Sigmoid colon (tissue), 7 donors: Measurements from ENCODE around the gene TNNI2. TPM values are rescaled to one million over a fixed set of nuclear protein-coding genes. Genes with fewer than 3 reads are reported as not detected.

Experiments
- DNase-seq: peaks from one replicate; pipeline ENCODE4 v3.0.0-alpha.2; 2019
- H3K27ac ChIP-seq, 4 donors: fragments of 200-600 bp; sonication (generic); one replicate each; pipeline ENCODE4 v1.5.1; 2016 to 2019; ENCODE audit warnings: mild to moderate bottlenecking in 1 of 4
- H3K27me3 ChIP-seq, 3 donors: fragments of 200-600 bp; sonication (generic); one replicate each; pipeline ENCODE4 v1.5.1; 2019; ENCODE audit warnings: mild to moderate bottlenecking in 1 of 3
- H3K36me3 ChIP-seq, 4 donors: fragments of 200-600 bp; sonication (generic); one replicate each; pipeline ENCODE4 v1.5.1; 2016 to 2019
- H3K4me1 ChIP-seq, 4 donors: fragments of 200-600 bp; sonication (generic); one replicate each; pipeline ENCODE4 v1.5.1; 2017 to 2019
- H3K4me3 ChIP-seq, 4 donors: fragments of 200-600 bp; sonication (generic); one replicate each; pipeline ENCODE4 v1.5.1; 2017 to 2019; ENCODE audit warnings: mild to moderate bottlenecking in 2 of 4, moderate library complexity in 1 of 4
- H3K9me3 ChIP-seq, 4 donors: fragments of 200-600 bp in 3 of 4; sonication (generic) in 3 of 4; one replicate each; pipeline versions ENCODE4 v1.5.1 to v1.6.1; 2013 to 2019
- EP300 ChIP-seq, 4 donors: sonication (generic); formaldehyde crosslinking; IDR thresholded peaks; one replicate each; pipeline ENCODE4 v1.6.1; 2017; ENCODE audit warnings: antibody characterized with exemption in 4 of 4
- POLR2A ChIP-seq, 2 donors: fragments of 450-650 bp; IDR thresholded peaks; one replicate each; pipeline ENCODE4 v1.6.1; 2016; ENCODE audit warnings: antibody characterized with exemption in 2 of 2, mild to moderate bottlenecking in 2 of 2, moderate library complexity in 2 of 2
- POLR2AphosphoS5 ChIP-seq, 4 donors: sonication (generic); formaldehyde crosslinking; IDR thresholded peaks; one replicate each; pipeline ENCODE4 v1.6.1; 2017; ENCODE audit warnings: antibody characterized with exemption in 4 of 4
- WGBS, 2 donors: extraction: QIAGEN DNeasy Blood & Tissue Kit; methylation state at CpG; one replicate each; pipeline ENCODE4 v1.1.7; 2013; 5-methylcytosine and 5-hydroxymethylcytosine counted together
- intact Hi-C: fragments of 100-400 bp; cut with DNase I; formaldehyde crosslinking; loops from one replicate; pipeline ENCODE4 v1.15.1; 2023
- polyA plus RNA-seq, 3 donors: library from polyadenylated mRNA; stranded (reverse); fragments of 200-250 nt; gene quantifications; one replicate each; pipeline ENCODE4 v1.2.3, GENCODE V29; 2013
- total RNA-seq, 4 donors: library from RNA; depleted of rRNA; stranded (reverse); fragments of >200 nt; gene quantifications; one replicate each; pipeline ENCODE4 v1.1.0, GENCODE V29; 2016
- TF ChIP-seq, protein P1 (sequence below), 4 experiments: fragments of 450-650 bp in 3 of 4; fragments of 200-600 bp in 1 of 4; IDR thresholded peaks; one replicate each; pipeline ENCODE4 v1.5.1; 2016 to 2019; ENCODE audit warnings: antibody characterized with exemption in 4 of 4, mild to moderate bottlenecking in 3 of 4, moderate library complexity in 2 of 4
- donor health status: healthy with polysubstance abuse.
- donor health status: Bipolar disorder and iron deficiency.
- donor health status: healthy.

The TNNI2 gene
- total and polyA plus RNA-seq, 7 donors = 1.7 to 2.4 TPM; not detected in 5

GRCh38 chr11:1866776-1867175 is 28.0 kb downstream of the TNNI2 start:
- TF ChIP-seq, protein P1, sequence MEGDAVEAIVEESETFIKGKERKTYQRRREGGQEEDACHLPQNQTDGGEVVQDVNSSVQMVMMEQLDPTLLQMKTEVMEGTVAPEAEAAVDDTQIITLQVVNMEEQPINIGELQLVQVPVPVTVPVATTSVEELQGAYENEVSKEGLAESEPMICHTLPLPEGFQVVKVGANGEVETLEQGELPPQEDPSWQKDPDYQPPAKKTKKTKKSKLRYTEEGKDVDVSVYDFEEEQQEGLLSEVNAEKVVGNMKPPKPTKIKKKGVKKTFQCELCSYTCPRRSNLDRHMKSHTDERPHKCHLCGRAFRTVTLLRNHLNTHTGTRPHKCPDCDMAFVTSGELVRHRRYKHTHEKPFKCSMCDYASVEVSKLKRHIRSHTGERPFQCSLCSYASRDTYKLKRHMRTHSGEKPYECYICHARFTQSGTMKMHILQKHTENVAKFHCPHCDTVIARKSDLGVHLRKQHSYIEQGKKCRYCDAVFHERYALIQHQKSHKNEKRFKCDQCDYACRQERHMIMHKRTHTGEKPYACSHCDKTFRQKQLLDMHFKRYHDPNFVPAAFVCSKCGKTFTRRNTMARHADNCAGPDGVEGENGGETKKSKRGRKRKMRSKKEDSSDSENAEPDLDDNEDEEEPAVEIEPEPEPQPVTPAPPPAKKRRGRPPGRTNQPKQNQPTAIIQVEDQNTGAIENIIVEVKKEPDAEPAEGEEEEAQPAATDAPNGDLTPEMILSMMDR (IDR thresholded peaks at IDR 0.05) = no peak
- TF ChIP-seq POLR2A (IDR thresholded peaks at IDR 0.05) = no peak
- TF ChIP-seq POLR2AphosphoS5 (IDR thresholded peaks at IDR 0.05) = no peak
- TF ChIP-seq EP300 (IDR thresholded peaks at IDR 0.05) = no peak
- Histone ChIP-seq H3K27ac (peak overlapping the region in 2 of 4 donors; percentile 21 to 84), H3K36me3 (no peaks in the 10 kb centered on the region), H3K4me1 (peaks cover 0 to 57% (median 52%) of the 10 kb centered on the region in 4 donors), H3K4me3 (no peak overlapping the region), H3K27me3 (peaks cover 0 to 25% (median 21%) of the 10 kb centered on the region in 3 donors), H3K9me3 (no peaks in the 10 kb centered on the region)
- no peak for DNase-seq
- WGBS, 2 donors = 78 to 85% methylated on average over 15 of the region's 15 CpGs
- intact Hi-C loops = loop anchor here (10.0 kb wide), 2 partner anchors 438 to 538 kb away; partner anchors contain the start of genes C11orf21, TSPAN32 and TSSC4

DNA sequence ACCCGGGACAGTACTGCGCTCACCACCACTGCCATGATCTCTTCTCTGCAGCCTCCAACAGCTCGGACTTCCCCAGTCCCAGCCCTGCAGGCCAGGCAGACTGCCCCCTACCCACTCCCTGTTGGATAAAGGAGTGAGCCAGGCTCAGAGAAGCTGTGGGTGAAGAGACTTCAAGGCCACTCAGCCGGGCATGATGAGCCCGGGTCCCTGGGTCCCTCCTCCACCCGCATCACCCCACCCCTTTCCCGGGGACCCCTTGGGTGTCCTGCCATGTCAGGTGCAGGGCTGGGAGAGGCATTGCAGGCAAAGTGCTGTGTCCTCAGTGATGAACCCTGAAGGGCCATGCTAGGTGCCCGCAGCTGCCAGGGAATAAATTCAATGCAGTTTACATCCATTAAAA is 28.6 kb downstream of the TNNI2 start:
- peaks cover 0 to 57% (median 52%) of the 10 kb centered on the region in 4 donors for H3K4me1 ChIP-seq
- no peak for DNase-seq
- WGBS, 2 donors = 52 to 80% methylated on average over 8 of the region's 8 CpGs
- no peak overlapping the region for H3K4me3 ChIP-seq
- no peaks in the 10 kb centered on the region for H3K9me3 ChIP-seq
- TF ChIP-seq POLR2AphosphoS5 (IDR thresholded peaks at IDR 0.05) (no peak), POLR2A (IDR thresholded peaks at IDR 0.05) (no peak), EP300 (IDR thresholded peaks at IDR 0.05) (no peak)
- TF ChIP-seq, protein P1 (IDR thresholded peaks at IDR 0.05) = no peak
- peaks cover 0 to 31% (median 22%) of the 10 kb centered on the region in 3 donors for H3K27me3 ChIP-seq
- H3K27ac ChIP-seq = peak overlapping the region in 2 of 4 donors; percentile 39 to 84
- intact Hi-C loops = loop anchor here (10.0 kb wide), 2 partner anchors 437 to 537 kb away; partner anchors contain the start of genes C11orf21, TSPAN32 and TSSC4
- no peaks in the 10 kb centered on the region for H3K36me3 ChIP-seq

DNA sequence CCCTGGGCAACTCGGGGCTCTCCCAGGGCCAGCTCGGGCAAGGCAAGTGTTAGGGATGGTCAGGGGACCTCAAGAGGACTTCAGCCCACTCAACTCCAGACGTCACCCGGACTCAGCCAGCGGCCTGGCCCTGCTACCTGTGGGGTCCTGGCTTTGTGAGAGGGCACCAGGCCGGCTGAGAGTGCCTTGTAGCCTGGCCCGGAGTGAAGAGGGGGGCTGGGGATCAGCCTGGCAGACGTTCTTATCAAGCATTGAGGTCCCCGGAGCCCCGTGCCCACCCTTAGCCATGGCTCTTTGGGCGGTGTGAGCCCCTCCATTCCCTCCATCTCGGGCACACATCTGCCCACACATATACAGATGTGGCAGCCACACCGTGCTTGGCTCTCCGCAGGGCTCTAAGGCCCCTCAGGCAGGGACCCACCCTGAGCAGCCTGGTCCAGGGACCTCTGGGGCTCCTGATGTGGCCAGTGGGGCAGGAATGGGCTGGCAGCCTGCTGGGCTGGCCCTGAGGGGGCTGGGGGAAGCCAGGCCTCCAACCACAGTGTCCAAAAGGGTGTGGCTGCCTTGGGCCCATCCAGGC is 29.4 kb downstream of the TNNI2 start:
- H3K27ac ChIP-seq = peak overlapping the region; percentile 37 to 84 (median 47)
- H3K4me1 ChIP-seq = peaks cover 0 to 53% (median 49%) of the 10 kb centered on the region in 4 donors
- TF ChIP-seq POLR2A (IDR thresholded peaks at IDR 0.05) (no peak), EP300 (IDR thresholded peaks at IDR 0.05) (no peak), POLR2AphosphoS5 (IDR thresholded peaks at IDR 0.05) (no peak)
- TF ChIP-seq, protein P1 (IDR thresholded peaks at IDR 0.05) = no peak
- intact Hi-C loops = loop anchor here (10.0 kb wide), 2 partner anchors 437 to 537 kb away; partner anchors contain the start of genes C11orf21, TSPAN32 and TSSC4
- no peaks in the 10 kb centered on the region for H3K9me3 ChIP-seq
- DNase-seq = no peak
- peak overlapping the region in 2 of 4 donors; percentile 28 to 30 for H3K4me3 ChIP-seq
- H3K36me3 ChIP-seq = no peaks in the 10 kb centered on the region
- 75 to 91% methylated on average over 14 of the region's 14 CpGs for WGBS, 2 donors
- peaks cover 0 to 31% (median 22%) of the 10 kb centered on the region in 3 donors for H3K27me3 ChIP-seq

DNA sequence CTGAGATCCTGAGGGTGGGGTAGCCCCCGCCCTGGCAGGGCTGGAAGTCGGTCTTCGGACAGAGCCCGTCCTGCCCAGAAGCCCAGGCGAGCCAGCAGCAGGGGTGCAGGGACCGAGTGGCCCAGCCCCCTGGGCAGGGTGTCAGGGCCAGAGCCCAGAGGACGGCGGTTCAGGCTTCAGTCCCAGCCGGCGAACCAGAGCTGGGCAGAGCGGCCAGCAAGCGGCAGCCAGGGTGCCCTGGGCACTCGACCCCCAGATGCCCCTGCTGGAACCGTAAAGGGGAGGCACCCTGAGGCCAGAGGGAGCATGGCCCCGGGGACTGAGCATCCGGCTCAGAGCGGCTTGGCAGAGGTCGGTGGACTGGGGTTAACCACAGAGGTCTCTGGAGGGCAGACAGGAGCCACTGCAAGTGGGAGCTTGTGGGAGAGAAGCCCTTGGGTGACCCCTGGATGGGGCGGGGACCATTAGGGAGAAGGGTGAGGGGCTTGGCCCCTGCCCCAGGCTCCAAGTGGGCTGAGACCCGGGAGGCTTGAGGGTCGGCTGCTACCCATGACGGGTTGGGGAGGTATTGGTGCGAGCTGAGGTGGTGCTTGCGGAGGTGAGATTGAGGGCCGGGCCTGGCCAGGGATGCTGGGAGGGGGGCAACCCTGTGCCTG is 30.0 kb downstream of the TNNI2 start:
- peaks cover 0 to 47% (median 43%) of the 10 kb centered on the region in 4 donors for H3K4me1 ChIP-seq
- peak overlapping the region; percentile 39 to 84 (median 48) for H3K27ac ChIP-seq
- no peaks in the 10 kb centered on the region for H3K9me3 ChIP-seq
- intact Hi-C loops = loop anchor here (10.0 kb wide), 2 partner anchors 436 to 536 kb away; partner anchors contain the start of genes C11orf21, TSPAN32 and TSSC4
- H3K36me3 ChIP-seq = no peaks in the 10 kb centered on the region
- H3K27me3 ChIP-seq = peaks cover 0 to 31% (median 22%) of the 10 kb centered on the region in 3 donors
- peak in 1 of 4 donors; percentile 7 for TF ChIP-seq POLR2AphosphoS5 (IDR thresholded peaks at IDR 0.05)
- TF ChIP-seq, protein P1 (IDR thresholded peaks at IDR 0.05) = no peak
- no peak for DNase-seq
- 64 to 65% methylated on average over 25 of the region's 25 CpGs for WGBS, 2 donors
- H3K4me3 ChIP-seq = peak overlapping the region in 3 of 4 donors; percentile 27 to 30 (median 28)
